GM19468 (cell line): ENCODE results near the gene CYP4F11.
"Not testable (repeated sequence)": the region's sequence is repeated elsewhere in the genome, so short reads cannot be mapped to it uniquely, and the experiment has no call there.

Experiments
- ATAC-seq: cut with Tn5 transposase; IDR thresholded peaks from one replicate; pipeline ENCODE4 v1.9.1; 2021; ENCODE audit warnings: mild to moderate bottlenecking, moderate library complexity, moderate number of reproducible peaks; ENCODE audit not compliant: unreplicated experiment; ENCODE audit errors: extremely low read depth

CYP4F11 gene

GRCh38 chr19:15891434-15891833, 42.9 kb downstream of the CYP4F11 start:
- no peak for ATAC-seq

GRCh38 chr19:15889339-15889738, 45.0 kb downstream of the CYP4F11 start:
- not testable (repeated sequence) for ATAC-seq

GRCh38 chr19:15885919-15886318, 48.4 kb downstream of the CYP4F11 start:
- ATAC-seq, result no peak

- ATAC-seq, result no peak
Measured at GRCh38 chr19:15885167-15885566, 49.2 kb downstream of the CYP4F11 start.

GRCh38 chr19:15883329-15883728, 51.0 kb downstream of the CYP4F11 start:
- not testable (repeated sequence) for ATAC-seq

- ATAC-seq, result no peak
Measured at GRCh38 chr19:15874821-15875474, 59.4 kb downstream of the CYP4F11 start.

- ATAC-seq, result not testable (repeated sequence)
Measured at GRCh38 chr19:15873771-15874170, 60.6 kb downstream of the CYP4F11 start.

GRCh38 chr19:15871570-15871969, 62.8 kb downstream of the CYP4F11 start:
- no peak for ATAC-seq

GRCh38 chr19:15869873-15870272, 64.5 kb downstream of the CYP4F11 start:
- ATAC-seq, result no peak

- no peak for ATAC-seq
Measured at GRCh38 chr19:15869109-15869555, 65.2 kb downstream of the CYP4F11 start.

GRCh38 chr19:15866636-15867035, 67.7 kb downstream of the CYP4F11 start:
- no peak for ATAC-seq

- ATAC-seq, result no peak
Measured at GRCh38 chr19:15864824-15865223, 69.5 kb downstream of the CYP4F11 start.

- no peak for ATAC-seq
Measured at GRCh38 chr19:15863272-15863671, 71.1 kb downstream of the CYP4F11 start.

- ATAC-seq, result no peak
Measured at GRCh38 chr19:15862444-15862843, 71.9 kb downstream of the CYP4F11 start.
